KBM-7 (cell line): ENCODE data around the gene SLC9A8.
"Not testable (repeated sequence)": the region's sequence is repeated elsewhere in the genome, so short reads cannot be mapped to it uniquely, and the experiment has no call there.

ENCODE experiments used
- DNase-seq: peaks from one replicate; pipeline ENCODE4 v3.0.0-alpha.2; 2015
- in situ Hi-C: fragments of 300-500 bp; cut with MboI; formaldehyde crosslinking; loops from 2 replicates; pipeline ENCODE4 v1.14.3; 2020; ENCODE audit warnings: low sequenced_read_pairs, low pct_unique_long_range_greater_than_20kb, mixed read lengths

SLC9A8 gene

DNA sequence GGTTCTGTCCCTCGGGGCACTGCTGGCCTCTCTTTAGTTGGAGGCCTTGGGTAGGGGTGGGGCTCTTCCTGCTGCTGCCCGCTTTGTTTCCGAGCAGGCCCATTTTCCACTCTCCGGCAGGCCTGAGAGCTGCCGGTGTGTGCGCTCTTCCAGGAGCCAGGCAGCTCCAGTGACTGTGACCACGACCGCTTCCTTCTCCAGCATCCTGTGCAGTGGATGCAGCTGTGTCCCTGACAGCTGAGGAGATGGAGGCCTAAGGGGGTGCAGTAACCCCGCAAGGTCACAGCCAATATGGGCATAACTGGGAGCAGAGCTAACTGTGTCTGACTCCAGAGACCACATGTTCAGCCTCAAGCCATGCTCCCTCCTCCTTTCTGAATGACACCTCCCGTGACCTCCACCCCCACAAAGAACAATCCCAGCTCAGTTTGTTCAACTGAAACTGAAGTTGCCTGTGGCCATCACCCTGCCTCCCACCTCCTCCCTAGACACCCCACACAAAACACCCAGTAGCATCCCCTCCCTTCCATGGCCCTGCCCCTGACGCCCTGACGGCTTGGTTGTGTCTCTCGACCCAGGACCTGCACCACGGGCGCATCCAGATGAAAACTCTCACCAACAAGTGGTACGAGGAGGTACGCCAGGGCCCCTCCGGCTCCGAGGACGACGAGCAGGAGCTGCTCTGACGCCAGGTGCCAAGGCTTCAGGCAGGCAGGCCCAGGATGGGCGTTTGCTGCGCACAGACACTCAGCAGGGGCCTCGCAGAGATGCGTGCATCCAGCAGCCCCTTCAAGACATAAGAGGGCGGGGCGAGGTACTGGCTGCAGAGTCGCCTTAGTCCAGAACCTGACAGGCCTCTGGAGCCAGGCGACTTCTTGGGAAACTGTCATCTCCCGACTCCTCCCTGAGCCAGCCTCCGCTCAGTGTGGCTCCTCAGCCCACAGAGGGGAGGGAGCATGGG lies 74.9 kb downstream of the SLC9A8 start:
- in situ Hi-C loops = loop anchor here (25.0 kb wide), 1 partner anchor 550 kb away; no protein-coding TSS in a partner anchor
- DNase-seq = no peak

DNA sequence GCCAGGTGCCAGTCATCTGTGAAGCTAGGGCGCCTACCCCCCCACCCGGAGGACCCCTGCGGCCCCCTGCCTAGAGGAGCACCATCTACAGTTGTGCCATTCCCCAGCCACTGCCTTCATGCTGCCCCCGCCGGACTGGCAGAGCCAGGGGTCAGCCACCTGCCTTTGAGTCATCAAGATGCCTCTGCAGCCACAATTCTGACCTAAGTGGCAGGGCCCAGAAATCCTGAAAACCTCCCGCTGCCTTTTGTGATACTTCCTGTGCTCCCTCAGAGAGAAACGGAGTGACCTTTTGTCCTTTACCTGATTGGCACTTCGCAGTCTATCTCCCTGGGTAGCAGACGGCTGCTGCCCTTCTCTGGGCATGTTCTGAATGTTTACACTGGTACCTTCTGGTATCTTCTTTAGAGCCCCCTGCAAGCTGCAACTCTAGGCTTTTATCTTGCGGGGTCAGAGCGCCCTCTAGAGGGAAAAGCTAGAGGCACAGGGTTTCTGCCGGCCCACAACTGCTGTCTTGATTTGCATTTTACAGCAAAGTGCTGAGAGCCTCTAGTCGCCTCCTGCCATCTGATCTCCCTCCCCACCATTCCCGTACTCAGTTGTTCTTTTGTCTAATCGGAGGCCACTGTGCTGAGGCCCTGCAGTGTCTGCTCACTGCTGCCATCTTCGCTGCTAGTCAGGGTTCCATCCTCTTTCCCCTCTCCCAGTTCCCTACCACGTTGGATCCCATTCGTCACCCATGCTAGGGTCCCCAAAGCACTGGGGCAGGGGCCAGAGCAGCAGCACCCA lies 75.8 kb downstream of the SLC9A8 start:
- peak; percentile 79 for DNase-seq
- in situ Hi-C loops = loop anchor here (25.0 kb wide), 1 partner anchor 551 kb away; no protein-coding TSS in a partner anchor

DNA sequence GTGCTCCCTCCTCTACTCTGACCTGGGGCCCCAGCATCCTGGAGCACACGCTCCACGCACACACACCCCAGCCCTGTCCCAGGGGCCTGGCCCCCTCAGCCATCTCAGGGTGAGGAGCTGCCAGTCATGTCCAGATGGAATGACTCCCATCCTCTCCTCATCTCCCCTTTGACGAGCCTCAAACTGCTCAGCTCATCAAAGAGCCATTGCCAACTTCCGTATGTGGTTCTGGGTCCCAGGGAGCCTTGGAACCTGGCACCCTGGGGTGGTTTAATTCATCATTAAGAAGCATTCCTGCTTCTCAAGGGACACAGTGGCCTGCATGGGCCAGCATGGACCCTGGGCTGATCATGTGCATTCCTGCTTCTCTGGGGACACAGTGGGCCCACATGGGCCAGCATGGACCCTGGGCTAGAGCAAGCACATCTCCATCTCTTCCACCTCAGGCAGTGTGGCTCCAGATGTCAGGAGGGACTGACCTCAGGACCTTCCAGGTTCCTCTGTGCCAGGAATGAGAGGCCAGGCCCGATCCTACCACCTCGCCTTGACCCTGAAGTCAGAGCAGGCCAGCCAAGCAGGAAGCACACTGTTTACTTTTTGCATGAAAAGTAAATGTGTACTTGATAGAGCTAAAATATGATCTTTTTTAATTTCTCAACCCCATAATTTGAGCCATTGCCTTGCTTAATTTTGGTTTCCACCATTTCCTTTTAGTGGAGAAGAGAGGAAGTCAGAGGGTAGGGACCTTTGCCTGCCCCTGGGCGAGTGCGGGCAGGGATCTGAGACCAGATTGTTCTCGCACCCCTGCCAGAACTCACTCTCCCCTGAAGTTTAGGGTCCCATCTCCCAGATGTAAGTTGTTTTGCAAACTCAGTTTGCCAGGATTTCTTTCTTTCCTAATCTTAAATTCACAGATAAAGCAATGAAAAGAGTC lies 76.6 kb downstream of the SLC9A8 start:
- no peak for DNase-seq
- in situ Hi-C loops = loop anchor here (25.0 kb wide), 1 partner anchor 552 kb away; no protein-coding TSS in a partner anchor

DNA sequence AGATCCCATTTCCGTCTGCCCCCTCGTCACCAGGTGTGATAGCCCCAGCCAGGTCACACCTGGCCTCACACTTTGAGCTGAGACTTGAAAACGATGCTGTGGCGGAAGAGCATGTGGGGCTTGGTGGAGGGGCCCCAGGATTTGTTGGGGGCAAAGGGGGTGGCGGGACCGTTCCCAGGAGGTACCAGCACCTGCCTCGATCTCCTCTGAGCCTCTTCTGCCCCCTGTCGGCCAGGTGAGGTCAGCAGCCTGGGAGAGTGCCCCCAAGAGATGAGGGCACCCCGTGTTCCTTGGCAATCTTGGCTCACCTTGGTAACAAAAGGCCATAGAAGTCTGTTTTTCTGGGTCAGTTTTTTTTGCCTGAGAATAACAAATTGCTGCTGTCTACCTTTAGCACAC lies 77.3 kb downstream of the SLC9A8 start:
- no peak for DNase-seq
- in situ Hi-C loops = loop anchor here (25.0 kb wide), 1 partner anchor 553 kb away; no protein-coding TSS in a partner anchor

DNA sequence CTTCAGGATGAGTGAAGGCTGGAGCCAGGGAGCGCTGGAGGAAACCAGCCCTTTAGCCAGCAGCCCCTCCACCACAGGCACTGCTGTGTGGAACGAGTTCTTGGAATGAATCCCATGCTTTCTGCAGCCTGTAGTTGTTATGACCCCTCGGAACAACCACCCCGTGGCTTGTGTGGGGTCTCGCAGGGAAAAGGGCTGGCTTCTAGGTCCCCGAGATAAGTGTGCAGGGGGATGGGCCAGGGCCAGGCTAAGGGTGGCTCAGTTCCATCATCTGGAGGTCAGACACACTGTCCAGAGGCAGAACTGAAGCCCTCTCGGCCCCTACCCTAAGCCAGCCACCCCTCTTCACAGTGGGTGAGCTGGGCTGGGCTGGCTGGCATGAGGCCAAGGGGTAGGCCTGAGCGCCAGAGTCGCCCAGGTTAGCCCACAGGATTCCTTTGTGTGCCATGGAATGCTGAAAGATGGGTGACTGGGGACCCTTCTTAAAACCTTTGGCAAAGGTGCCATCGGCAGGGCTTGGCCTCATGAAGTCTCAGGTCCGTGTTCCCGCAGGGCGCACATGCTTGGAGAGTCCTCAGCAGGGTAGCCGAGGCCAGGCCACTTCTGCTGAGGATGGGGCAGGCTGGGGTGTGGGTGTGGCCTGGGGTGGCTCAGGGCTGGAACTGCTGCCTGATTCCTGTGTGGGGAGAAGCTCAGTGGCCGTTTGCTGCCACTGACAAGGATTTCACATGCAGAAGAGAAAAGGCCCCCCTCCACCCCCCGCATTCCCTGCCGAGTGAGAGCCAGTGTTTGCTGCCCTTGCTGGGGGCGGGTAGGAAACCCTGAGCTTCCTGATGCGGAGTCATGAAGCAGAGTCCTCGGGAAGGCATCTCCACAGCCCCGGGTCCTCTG lies 78.1 kb downstream of the SLC9A8 start:
- in situ Hi-C loops = loop anchor here (25.0 kb wide), 1 partner anchor 553 kb away; no protein-coding TSS in a partner anchor
- DNase-seq = no peak

DNA sequence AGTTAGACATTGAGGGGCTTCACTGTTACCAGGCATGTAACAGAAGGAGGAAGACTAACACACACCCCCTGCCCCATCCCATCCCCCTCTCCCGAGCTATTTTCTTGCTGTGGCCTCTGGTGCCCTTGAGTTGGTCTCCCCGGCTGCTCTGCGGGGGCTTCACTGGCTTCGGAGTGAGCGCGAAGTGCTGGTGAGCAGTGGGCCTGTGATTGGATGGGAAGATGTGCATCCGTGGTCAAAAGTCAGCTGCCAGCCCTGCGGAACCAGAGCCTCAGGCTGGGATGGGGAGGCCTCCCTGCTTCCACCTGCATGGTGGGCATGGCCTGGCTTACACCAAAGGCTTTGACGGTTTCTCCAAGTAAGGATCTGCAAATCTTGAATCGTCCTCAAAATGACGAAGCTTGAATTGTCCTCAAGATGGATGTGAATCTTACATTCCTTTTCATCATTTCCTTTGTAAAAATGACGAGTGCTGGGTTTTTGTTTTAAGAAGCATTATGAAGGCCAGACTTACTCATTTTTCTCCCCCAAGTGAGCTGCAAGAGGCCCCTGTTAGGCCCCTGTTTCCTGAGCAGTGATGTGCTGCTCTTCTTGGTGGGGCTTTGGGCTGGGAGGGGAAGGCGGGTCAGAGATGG lies 79.0 kb downstream of the SLC9A8 start:
- DNase-seq = no peak
- in situ Hi-C loops = loop anchor here (25.0 kb wide), 1 partner anchor 554 kb away; no protein-coding TSS in a partner anchor

DNA sequence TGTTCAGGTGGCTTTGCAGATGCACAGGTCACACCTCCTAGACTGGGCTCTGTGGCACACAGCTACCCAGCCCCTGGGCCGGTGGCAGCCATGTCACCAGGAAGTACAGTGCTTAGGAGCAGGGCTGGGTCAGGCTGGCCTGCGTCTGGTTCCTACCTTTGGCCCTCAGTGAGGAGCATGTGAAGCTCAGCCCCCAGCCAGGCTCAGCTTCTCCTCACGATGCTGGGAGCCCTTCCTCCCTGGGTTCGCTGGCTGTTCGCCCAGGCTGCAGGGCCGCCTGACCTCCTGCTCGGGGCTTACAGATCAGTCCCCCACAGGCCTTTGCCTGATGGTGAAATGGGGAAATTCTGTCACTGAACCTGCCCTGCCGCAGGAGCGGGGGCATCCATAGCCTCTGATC lies 79.6 kb downstream of the SLC9A8 start:
- no peak for DNase-seq
- in situ Hi-C loops = loop anchor here (25.0 kb wide), 1 partner anchor 555 kb away; no protein-coding TSS in a partner anchor

DNA sequence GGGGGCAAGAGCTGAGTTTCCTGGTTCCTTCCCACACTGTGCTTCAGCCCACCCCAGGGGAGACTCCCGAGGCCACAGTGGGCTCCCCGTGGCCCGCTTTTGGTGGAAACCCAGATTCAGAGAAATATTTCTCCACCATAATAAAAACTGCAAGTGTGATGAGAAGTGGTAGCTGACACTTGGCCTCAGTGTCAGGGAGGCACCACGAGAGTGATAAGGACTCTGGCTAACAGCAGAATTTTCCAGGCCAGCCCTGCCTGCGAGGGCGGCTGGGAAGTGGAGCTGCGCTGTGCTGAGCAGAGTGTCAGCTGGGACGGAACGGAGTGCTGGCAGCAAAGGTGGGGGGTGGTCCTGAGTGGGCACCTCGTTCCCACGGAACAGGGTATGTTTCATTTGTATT lies 80.2 kb downstream of the SLC9A8 start:
- DNase-seq = no peak
- in situ Hi-C loops = loop anchor here (25.0 kb wide), 1 partner anchor 556 kb away; no protein-coding TSS in a partner anchor

DNA sequence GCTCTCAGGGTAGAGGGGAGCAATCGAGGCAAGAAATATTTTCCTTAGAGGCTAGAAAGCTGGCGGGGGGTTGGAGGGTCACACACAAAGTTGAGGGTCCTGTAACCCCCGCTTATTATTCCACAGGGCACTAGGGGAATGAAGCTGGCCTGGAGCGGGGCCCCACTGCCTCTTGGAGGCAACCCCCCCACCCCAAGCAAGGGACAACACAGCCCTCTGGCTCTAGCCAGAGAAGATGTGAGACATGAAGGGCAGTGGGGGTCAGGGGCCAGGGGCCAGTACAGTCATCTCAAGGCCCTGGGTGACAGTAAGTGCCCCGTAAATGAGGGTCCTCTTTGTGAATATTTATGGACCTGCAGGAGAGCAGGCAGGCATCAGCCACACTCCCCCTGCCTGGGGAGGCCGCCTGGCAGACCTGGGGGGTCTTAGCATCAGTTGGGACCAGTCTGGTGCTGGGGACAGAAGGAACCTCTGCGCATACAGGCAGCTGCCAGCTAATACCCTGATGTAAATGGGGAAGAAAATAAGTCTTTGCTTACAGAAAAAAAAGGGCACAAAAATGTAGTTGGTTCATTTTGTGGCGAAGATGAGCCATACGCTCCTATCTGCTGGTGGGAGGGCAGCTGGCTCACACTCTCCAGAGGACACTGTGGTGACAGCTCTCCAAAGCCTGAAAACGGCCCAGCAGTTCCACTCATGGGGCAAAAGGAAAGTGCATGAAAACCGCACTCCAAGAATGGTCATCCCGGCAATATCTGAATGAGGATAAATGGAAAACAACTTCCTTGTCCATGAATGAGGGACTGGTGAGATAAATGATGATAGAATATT lies 80.8 kb downstream of the SLC9A8 start:
- no peak for DNase-seq
- in situ Hi-C loops = loop anchor here (25.0 kb wide), 1 partner anchor 556 kb away; no protein-coding TSS in a partner anchor

DNA sequence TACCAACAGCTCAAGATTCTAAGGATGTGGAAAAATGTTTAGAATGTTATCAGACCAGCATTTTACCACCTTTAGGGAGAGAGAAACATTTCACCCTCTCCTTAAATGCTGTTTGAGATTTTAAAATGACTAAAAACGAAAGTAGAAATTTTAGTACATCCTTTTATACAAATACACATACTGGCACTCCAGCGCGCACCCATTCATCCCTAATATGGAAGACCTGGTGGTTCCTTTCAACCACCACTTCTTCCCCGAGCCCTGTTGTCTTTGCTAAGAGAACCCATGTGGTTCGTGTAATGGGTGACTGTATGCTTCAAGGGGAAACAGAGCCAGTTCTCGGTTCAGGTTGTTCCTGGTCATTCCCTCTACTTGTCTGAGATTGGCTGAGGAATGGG lies 81.4 kb downstream of the SLC9A8 start:
- DNase-seq = no peak
- in situ Hi-C loops = loop anchor here (25.0 kb wide), 1 partner anchor 557 kb away; no protein-coding TSS in a partner anchor

DNA sequence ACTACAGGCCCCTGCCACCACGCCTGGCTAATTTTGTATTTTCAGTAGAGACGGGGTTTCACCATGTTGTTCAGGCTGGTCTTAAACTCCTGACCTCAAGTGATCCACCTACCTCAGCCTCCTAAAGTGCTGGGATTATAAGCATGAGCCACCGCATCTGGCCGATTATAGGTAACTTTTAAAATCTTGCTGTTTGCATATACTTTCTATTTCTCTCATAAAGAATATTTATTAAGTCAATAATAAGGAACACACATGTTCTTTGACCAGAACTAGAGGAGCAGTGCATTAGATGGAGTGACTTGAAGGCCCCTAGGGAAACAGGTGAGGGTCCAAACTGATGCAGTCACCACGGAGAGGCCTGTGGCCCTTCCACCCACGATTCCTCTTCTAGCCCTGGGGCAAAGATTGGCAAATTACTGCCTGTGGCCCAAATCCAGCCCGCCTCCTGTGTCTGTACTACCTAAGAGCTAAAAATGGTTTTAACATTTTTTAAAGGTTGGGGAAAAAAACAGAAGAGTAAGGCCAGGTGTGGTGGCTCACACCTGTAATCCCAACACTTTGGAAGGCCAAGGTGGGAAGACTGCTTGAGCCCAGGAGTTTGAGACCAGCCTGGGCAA lies 83.0 kb downstream of the SLC9A8 start:
- DNase-seq = not testable (repeated sequence)
- in situ Hi-C loops = loop anchor here (25.0 kb wide), 1 partner anchor 558 kb away; no protein-coding TSS in a partner anchor

DNA sequence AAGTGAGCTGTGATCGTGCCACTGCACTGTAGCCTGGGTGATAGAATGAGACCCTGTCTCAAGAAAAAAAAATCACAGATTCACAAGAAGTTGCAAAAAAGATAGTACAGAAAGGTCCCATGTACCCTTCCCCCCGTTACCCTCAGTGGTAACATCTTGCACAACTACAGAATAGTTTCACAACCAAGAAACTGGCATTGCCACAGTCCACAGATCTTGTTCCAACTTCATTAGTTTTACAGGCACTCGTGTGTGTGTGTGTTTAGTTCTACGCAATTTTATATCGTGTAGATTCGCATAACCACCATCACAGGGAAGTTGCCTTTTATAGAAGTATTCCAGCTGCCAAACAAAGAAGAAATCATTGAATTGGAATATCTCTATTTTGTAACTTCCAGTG lies 83.6 kb downstream of the SLC9A8 start:
- no peak for DNase-seq

DNA sequence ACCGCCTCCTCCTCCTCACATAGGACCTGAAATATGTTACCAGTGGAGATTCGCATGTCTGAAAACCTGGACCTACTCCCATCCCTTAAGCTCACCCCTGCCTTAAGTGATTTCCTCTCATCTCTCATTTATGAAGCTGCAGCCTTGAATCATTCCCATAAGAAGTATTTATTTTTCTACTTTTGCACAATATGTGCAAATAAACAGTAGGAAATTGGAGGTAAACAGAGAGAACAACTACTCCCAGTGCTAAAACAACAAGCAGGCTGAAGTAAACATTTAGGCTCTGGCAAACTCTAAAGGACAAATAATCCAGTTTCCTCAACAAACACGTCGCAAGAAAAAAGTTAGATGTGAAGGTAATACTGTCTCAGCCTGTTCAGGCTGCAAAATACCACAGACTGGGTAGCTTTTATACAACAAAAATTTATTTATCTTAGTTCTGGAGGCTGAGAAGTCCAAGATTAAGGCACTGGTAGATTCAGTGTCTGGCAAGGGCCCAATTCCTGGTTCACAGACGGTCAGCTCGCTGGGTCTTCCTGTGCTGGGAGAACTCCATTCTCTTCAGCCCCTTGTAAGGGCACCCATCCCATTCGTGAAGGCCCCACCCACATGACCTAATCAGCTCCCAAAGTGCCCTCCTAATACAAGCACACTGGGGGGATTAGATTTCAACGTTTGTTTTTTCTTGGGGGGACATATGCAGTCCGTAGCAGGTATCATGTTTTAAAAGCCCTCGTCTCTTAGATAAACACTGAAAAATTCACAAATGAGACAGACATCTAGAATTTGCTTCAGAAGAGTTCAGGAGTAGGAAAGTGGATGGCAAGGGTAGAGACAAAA lies 87.1 kb downstream of the SLC9A8 start:
- no peak for DNase-seq
- in situ Hi-C loops = loop anchor here (25.0 kb wide), 1 partner anchor 562 kb away; no protein-coding TSS in a partner anchor

More for the DNA sequence above, 83.6 kb downstream of the SLC9A8 start:
- in situ Hi-C loops = loop anchor here (25.0 kb wide), 1 partner anchor 559 kb away; no protein-coding TSS in a partner anchor

DNA sequence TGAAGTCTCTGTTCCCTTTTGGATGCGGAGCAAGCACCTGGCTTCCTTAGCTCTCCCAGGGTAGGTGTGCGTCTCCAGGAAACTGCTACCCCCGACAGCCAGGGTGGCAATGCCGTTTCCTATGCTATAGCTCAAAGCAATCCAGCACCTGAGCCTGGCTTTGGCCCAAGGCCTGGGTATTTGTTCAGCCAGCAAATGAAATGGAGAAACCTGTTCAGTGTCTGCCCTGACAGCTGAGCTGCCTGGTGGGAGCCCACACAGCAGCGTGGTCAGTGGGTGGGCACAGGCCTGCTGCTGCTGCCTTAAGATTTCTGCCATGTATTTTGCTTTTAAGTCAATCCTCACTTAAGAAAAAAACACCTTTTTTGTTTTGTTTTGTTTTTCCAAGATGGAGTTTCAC lies 89.0 kb downstream of the SLC9A8 start:
- in situ Hi-C loops = no loop called here

More for the DNA sequence above, 89.0 kb downstream of the SLC9A8 start:
- no peak for DNase-seq
